Esophagus squamous epithelium (tissue), 5 donors: ENCODE data around the gene SLC1A2. TPM values are rescaled to one million over a fixed set of nuclear protein-coding genes. Genes with fewer than 3 reads are reported as not detected.

Experiments
- DNase-seq: peaks from one replicate; lab custom pipeline; 2025; lab: John Stamatoyannopoulos, UW
- H3K27ac ChIP-seq, 4 donors: fragments of 200-600 bp; sonication (generic); one replicate each; pipeline ENCODE4 v1.5.1; 2016 to 2019; ENCODE audit warnings: mild to moderate bottlenecking in 1 of 4
- H3K27me3 ChIP-seq, 4 donors: fragments of 200-600 bp; sonication (generic); 1 replicate in 3 of 4; 2 replicates in 1 of 4; pipeline versions ENCODE4 v1.5.1 to v1.6.0; 2017 to 2021; ENCODE audit warnings: antibody characterized with exemption in 1 of 4
- H3K36me3 ChIP-seq, 3 donors: fragments of 200-600 bp; sonication (generic); one replicate each; pipeline ENCODE4 v1.5.1; 2016 to 2019
- H3K4me1 ChIP-seq, 3 donors: fragments of 200-600 bp; sonication (generic); one replicate each; pipeline ENCODE4 v1.5.1; 2017 to 2019
- H3K4me3 ChIP-seq, 4 donors: fragments of 200-600 bp; sonication (generic); 1 replicate in 3 of 4; 2 replicates in 1 of 4; pipeline ENCODE4 v1.5.1; 2016 to 2019; ENCODE audit warnings: mild to moderate bottlenecking in 2 of 4, moderate library complexity in 1 of 4
- H3K9me3 ChIP-seq, 3 donors: fragments of 200-600 bp; sonication (generic); one replicate each; pipeline ENCODE4 v1.5.1; 2016 to 2019
- CTCF ChIP-seq, 6 experiments: fragments of 450-650 bp in 4 of 6; fragments of 200-600 bp in 2 of 6; sonication (generic) in 2 of 6; IDR thresholded peaks; one replicate each; pipeline ENCODE4 v1.5.1; 2016 to 2019; ENCODE audit warnings: antibody characterized with exemption in 6 of 6, mild to moderate bottlenecking in 4 of 6, moderate library complexity in 4 of 6
- POLR2A ChIP-seq, 4 donors: fragments of 450-650 bp; IDR thresholded peaks; one replicate each; pipeline ENCODE4 v1.6.1; 2017; ENCODE audit warnings: antibody characterized with exemption in 4 of 4, mild to moderate bottlenecking in 4 of 4, moderate library complexity in 3 of 4
- WGBS, 2 donors: methylation state at CpG; one replicate each; pipeline ENCODE4 v1.1.5; 2018; 5-methylcytosine and 5-hydroxymethylcytosine counted together
- intact Hi-C: fragments of 100-400 bp; cut with DNase I; formaldehyde crosslinking; loops from one replicate; pipeline ENCODE4 v1.15.0; 2022
- total RNA-seq, 4 donors: library from RNA; depleted of rRNA; stranded (reverse); fragments of >200 nt; gene quantifications; one replicate each; pipeline ENCODE4 v1.1.0, GENCODE V29; 2016
- donor health status: DM: yes; HTN: yes; CAD: no.

SLC1A2 gene
- total RNA-seq, 4 donors from 2014 or later = 0.04 to 0.61 (median 0.19) TPM; not detected in 1

- Histone ChIP-seq H3K9me3 (no peaks in the 10 kb centered on the region), H3K36me3 (no peaks in the 10 kb centered on the region), H3K4me3 (no peak overlapping the region), H3K27ac (no peak overlapping the region), H3K4me1 (peaks cover 0 to 5% (median 0%) of the 10 kb centered on the region in 3 donors), H3K27me3 (no peaks in the 10 kb centered on the region)
- 75 to 83% methylated on average over 1 of the region's 1 CpG for WGBS, 2 donors
- intact Hi-C loops = no loop called here
- TF ChIP-seq POLR2A (IDR thresholded peaks at IDR 0.05) = no peak
- TF ChIP-seq CTCF (IDR thresholded peaks at IDR 0.05) = no peak
- DNase-seq = no peak
Observed at GRCh38 chr11:35318309-35318708, 101.0 kb downstream of the SLC1A2 start.

- H3K36me3 ChIP-seq = no peaks in the 10 kb centered on the region
- no peak for TF ChIP-seq CTCF (IDR thresholded peaks at IDR 0.05)
- no peak for TF ChIP-seq POLR2A (IDR thresholded peaks at IDR 0.05)
- no peaks in the 10 kb centered on the region for H3K9me3 ChIP-seq
- H3K27ac ChIP-seq = no peak overlapping the region
- no peak overlapping the region for H3K4me3 ChIP-seq
- no peak for DNase-seq
- H3K4me1 ChIP-seq = peaks cover 0 to 1% (median 0%) of the 10 kb centered on the region in 3 donors
- intact Hi-C loops = no loop called here
- H3K27me3 ChIP-seq = no peaks in the 10 kb centered on the region
- 85 to 86% methylated on average over 7 of the region's 7 CpGs for WGBS, 2 donors
Observed at GRCh38 chr11:35317253-35317652, 102.1 kb downstream of the SLC1A2 start.

- Histone ChIP-seq H3K27me3 (no peaks in the 10 kb centered on the region), H3K36me3 (no peaks in the 10 kb centered on the region), H3K27ac (no peak overlapping the region), H3K4me1 (no peaks in the 10 kb centered on the region), H3K9me3 (no peaks in the 10 kb centered on the region), H3K4me3 (no peak overlapping the region)
- 88 to 90% methylated on average over 2 of the region's 2 CpGs for WGBS, 2 donors
- TF ChIP-seq POLR2A (IDR thresholded peaks at IDR 0.05) (no peak), CTCF (IDR thresholded peaks at IDR 0.05) (no peak)
- no peak for DNase-seq
- intact Hi-C loops = no loop called here
Observed at GRCh38 chr11:35316161-35316560, 103.2 kb downstream of the SLC1A2 start.

GRCh38 chr11:35313760-35314153 lies 105.6 kb downstream of the SLC1A2 start:
- no peak overlapping the region for H3K27ac ChIP-seq
- peaks cover 0 to 9% (median 0%) of the 10 kb centered on the region in 4 donors for H3K27me3 ChIP-seq
- TF ChIP-seq CTCF (IDR thresholded peaks at IDR 0.05) = no peak
- intact Hi-C loops = no loop called here
- no peaks in the 10 kb centered on the region for H3K4me1 ChIP-seq
- H3K4me3 ChIP-seq = no peak overlapping the region
- 89 to 100% methylated on average over 1 of the region's 1 CpG for WGBS, 2 donors
- DNase-seq = no peak
- no peaks in the 10 kb centered on the region for H3K36me3 ChIP-seq
- H3K9me3 ChIP-seq = no peaks in the 10 kb centered on the region

- DNase-seq = no peak
- WGBS, 2 donors = 70 to 75% methylated on average over 7 of the region's 7 CpGs
Observed at GRCh38 chr11:35313066-35313759, 106.1 kb downstream of the SLC1A2 start.

More at GRCh38 chr11:35313066-35313759, 106.1 kb downstream of the SLC1A2 start:
- H3K36me3 ChIP-seq = no peaks in the 10 kb centered on the region
- no peak for TF ChIP-seq POLR2A (IDR thresholded peaks at IDR 0.05)
- TF ChIP-seq CTCF (IDR thresholded peaks at IDR 0.05) = no peak
- intact Hi-C loops = no loop called here
- H3K9me3 ChIP-seq = no peaks in the 10 kb centered on the region
- peaks cover 0 to 9% (median 0%) of the 10 kb centered on the region in 4 donors for H3K27me3 ChIP-seq
- no peaks in the 10 kb centered on the region for H3K4me1 ChIP-seq
- H3K27ac ChIP-seq = no peak overlapping the region
- no peak overlapping the region for H3K4me3 ChIP-seq
